GM12892 (cell line): ENCODE measurements around the gene TBC1D3I.
"Not testable (repeated sequence)": the region's sequence is repeated elsewhere in the genome, so short reads cannot be mapped to it uniquely, and the experiment has no call there.

Source experiments
- POLR2A ChIP-seq: IDR thresholded peaks from 2 replicates; pipeline ENCODE4 v1.6.1; 2011; ENCODE audit warnings: low read depth, low read length, control low read depth
- TAF1 ChIP-seq: IDR thresholded peaks from 2 replicates; pipeline ENCODE4 v1.6.1; 2011; ENCODE audit warnings: low read depth, mild to moderate bottlenecking, control low read depth, low read length, borderline replicate concordance

DNA sequence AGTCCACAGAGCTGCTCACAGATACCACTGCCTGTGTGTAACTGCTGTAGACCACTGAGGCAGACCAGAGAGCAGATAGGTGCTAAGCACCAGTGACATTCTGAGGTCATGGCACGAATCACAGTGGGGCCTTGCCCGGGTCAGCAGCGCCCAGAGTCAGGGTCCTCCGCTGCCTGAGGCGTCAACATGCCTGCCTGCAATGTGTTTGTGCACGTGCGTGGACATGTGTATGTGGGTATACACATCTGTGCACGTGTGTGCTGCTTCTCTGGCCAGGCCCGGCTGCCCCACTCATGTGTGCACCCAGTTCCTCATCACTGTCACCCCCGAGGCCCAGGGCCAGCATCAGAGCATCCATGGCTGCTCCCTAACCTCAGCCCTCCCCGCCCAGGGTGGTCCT, at the start of gene TBC1D3I:
- not testable (repeated sequence) for TF ChIP-seq TAF1, POLR2A
